Stimulated activated effector memory CD8-positive, alpha-beta T cell treated with anti-CD3 and anti-CD28 coated beads, Interleukin-12 subunit alpha, Interleukin-12 subunit beta, amount 100 ng/mL, for 72 hours (primary cell): Measurements from ENCODE around the gene MRTFA.
"Not testable (repeated sequence)": the region's sequence is repeated elsewhere in the genome, so short reads cannot be mapped to it uniquely, and the experiment has no call there.

Experiments used
- ATAC-seq: fragments of 150-1000 bp; cut with Tn5 transposase; 2 replicates; pipeline ENCODE4 v1.10.0; 2021
- DNase-seq, 2 donors: peaks; one replicate each; pipeline ENCODE4 v3.0.0; 2021 to 2022; ENCODE audit warnings: low spot score in 2 of 2
- H3K27ac Mint-ChIP-seq: one replicate; pipeline ENCODE4 v1.8.0; 2022; ENCODE audit warnings: mild to moderate bottlenecking, mixed read lengths
- H3K36me3 Mint-ChIP-seq: one replicate; pipeline ENCODE4 v1.8.0; 2022; ENCODE audit warnings: mild to moderate bottlenecking, mixed read lengths
- H3K4me1 Mint-ChIP-seq: one replicate; pipeline ENCODE4 v1.8.0; 2022; ENCODE audit warnings: mixed read lengths
- H3K4me3 Mint-ChIP-seq: one replicate; pipeline ENCODE4 v1.8.0; 2022; ENCODE audit warnings: mild to moderate bottlenecking, mixed read lengths
- H3K9me3 Mint-ChIP-seq: one replicate; pipeline ENCODE4 v1.8.0; 2022; ENCODE audit warnings: mixed read lengths

The MRTFA gene

DNA sequence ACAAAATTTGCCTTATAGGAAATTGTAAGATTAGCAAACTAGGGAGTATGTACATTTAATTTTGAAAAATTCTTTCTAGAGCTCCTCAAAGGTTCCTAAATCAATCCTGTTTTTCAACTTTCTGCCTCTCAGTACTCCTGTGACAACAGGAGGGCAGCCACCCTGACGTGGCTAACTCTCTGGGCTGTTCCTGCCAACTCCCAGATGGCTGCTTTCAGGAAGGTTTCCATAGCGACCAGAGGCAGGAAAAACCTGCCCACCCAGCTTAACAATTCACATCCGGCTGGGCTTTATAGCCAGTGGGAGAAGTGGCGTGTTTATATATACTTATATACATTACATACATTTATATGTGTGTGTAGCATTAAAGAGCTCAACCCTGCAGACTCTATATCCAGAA lies 239.6 kb downstream of the MRTFA start:
- Mint-ChIP-seq H3K27ac (no peak overlapping the region), H3K36me3 (peaks cover 25% of the 10 kb centered on the region), H3K4me1 (peaks cover 58% of the 10 kb centered on the region), H3K4me3 (no peak overlapping the region), H3K9me3 (no peaks in the 10 kb centered on the region)
- no peak for DNase-seq
- no peak for ATAC-seq

DNA sequence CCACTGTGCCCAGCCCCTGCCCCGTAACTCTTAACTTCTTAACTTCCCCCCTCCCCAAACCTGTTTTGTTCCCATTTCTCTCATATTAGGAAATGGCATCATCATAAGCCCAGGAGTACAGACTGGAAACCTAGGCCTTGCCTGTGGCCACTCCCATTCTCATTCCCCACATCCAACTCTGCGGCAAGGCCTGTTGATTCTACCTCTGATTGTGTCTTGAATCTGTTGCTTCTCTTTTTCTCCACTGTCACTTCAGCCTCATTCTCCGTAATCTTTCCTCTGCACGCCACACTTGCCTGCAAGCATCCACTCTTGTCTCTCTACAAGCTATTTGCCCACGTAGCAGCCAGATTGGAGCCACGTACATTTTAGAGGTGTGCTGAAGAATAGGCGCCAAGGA lies 240.9 kb downstream of the MRTFA start:
- no peak overlapping the region for H3K27ac Mint-ChIP-seq
- H3K9me3 Mint-ChIP-seq: no peaks in the 10 kb centered on the region
- H3K4me3 Mint-ChIP-seq: no peak overlapping the region
- no peak for DNase-seq
- H3K4me1 Mint-ChIP-seq: peaks cover 50% of the 10 kb centered on the region
- peaks cover 16% of the 10 kb centered on the region for H3K36me3 Mint-ChIP-seq
- ATAC-seq: no peak

GRCh38 chr22:40394607-40395006 lies 241.9 kb downstream of the MRTFA start:
- ATAC-seq: no peak

GRCh38 chr22:40392618-40393017 lies 243.9 kb downstream of the MRTFA start:
- DNase-seq: no peak
- no peak for ATAC-seq
- Mint-ChIP-seq H3K9me3 (no peaks in the 10 kb centered on the region), H3K27ac (no peak overlapping the region), H3K4me3 (no peak overlapping the region), H3K36me3 (peaks cover 6% of the 10 kb centered on the region), H3K4me1 (peaks cover 38% of the 10 kb centered on the region)

More at GRCh38 chr22:40394607-40395006, 241.9 kb downstream of the MRTFA start:
- no peaks in the 10 kb centered on the region for H3K9me3 Mint-ChIP-seq
- H3K36me3 Mint-ChIP-seq: peaks cover 6% of the 10 kb centered on the region
- H3K27ac Mint-ChIP-seq: no peak overlapping the region
- H3K4me3 Mint-ChIP-seq: no peak overlapping the region
- H3K4me1 Mint-ChIP-seq: peaks cover 43% of the 10 kb centered on the region
- no peak for DNase-seq

DNA sequence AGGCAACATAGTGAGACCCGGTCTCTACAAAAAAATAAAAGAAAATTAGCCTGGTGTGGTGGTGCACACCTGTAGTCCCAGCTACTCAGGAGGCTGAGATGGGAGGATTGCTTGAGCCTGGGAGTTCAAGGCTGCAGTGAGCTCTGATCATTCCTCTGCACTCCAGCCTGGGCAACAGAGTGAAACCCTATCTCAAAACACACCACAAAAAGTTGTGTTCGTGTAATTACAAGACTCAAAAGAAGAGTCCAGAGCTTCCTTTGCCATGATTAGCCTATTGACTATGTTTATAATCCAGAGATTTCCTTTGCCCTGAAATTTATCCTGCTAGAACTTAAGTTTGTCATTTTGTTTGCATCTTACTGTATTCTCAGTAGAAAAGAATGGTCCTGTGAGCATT lies 245.1 kb downstream of the MRTFA start:
- peaks cover 6% of the 10 kb centered on the region for H3K36me3 Mint-ChIP-seq
- no peak for DNase-seq
- no peak overlapping the region for H3K4me3 Mint-ChIP-seq
- no peaks in the 10 kb centered on the region for H3K9me3 Mint-ChIP-seq
- H3K27ac Mint-ChIP-seq: no peak overlapping the region
- ATAC-seq: no peak
- peaks cover 28% of the 10 kb centered on the region for H3K4me1 Mint-ChIP-seq

DNA sequence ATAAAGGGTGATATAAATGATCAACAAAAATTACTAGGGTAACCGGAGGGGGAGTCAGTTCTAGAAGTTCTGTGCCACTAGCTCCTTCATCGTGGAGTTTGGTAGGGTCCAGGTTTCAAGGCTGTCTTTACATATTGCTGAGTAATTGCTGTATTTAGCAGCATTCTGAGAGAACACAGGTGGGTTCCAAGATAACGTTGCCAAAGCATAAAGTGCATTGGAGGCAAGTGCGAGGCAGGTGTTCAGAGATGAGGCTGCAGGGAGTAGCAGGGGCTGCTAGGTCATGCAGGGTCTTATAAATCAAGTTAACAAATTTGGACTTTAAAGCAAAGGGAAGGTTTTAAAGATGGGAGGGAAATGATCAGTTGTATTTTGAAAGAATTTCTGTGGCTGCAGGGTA lies 248.3 kb downstream of the MRTFA start:
- no peak overlapping the region for H3K4me3 Mint-ChIP-seq
- no peaks in the 10 kb centered on the region for H3K36me3 Mint-ChIP-seq
- ATAC-seq (no peak), DNase-seq (no peak)
- H3K27ac Mint-ChIP-seq: peak overlapping the region; percentile 33
- peaks cover 44% of the 10 kb centered on the region for H3K4me1 Mint-ChIP-seq
- no peaks in the 10 kb centered on the region for H3K9me3 Mint-ChIP-seq

DNA sequence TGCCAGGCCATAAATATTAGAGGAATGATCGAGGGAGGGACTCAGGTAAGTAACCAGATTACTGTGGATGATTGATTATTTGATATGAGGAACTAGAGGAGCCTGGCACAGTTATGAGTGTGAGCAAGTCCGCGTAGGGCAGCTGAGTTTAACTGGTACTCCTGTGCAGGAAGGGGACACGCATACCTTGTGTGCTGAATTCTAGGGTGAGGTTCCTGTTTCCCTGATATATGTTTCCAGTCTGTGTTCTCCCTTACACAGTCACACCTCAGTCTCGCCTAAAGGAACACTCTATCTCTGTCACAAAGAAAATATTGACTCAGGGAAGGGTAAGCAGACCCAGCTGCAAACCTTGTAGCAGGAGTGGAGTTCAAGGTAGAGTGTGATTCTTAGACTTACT lies 248.8 kb downstream of the MRTFA start:
- Mint-ChIP-seq H3K9me3 (no peaks in the 10 kb centered on the region), H3K36me3 (no peaks in the 10 kb centered on the region), H3K4me3 (no peak overlapping the region), H3K4me1 (peaks cover 45% of the 10 kb centered on the region), H3K27ac (no peak overlapping the region)
- DNase-seq (no peak), ATAC-seq (no peak)

DNA sequence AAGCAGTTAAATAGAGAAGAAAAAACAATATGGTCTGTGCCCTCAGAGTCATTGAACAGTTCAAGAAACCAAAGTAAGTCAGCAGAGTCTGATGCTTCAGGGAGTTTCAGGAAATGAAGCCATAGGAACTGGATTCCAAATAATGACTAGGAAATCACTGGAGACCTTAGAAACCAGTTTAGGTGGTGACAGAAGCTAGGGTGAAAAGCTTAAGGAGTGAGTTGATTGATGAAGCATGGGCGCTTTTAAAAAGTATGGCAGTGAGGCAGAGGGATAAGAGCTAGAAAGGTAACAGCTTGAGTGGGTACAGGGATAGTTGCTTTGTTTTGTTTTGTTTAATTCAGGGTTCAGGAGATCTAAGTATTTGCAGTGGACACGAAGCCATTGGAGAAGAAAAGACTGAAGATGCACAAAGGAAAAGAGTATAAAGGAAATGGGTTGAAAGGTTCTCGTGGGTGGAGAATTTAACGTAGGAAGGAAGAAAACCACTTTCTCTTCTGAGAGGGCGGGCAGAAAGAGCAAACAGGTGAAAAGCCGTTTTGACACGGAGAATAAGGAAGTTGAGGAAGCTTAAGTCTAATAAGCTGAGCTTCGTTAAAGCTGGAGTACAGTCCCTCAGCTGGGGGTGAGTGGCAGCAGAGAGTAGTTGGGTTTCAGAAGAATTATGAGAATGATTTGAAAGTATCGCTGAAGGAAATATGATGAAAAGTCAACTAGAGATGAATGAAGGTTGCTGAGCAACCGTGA lies 251.3 kb downstream of the MRTFA start:
- peak overlapping the region; percentile 63 for H3K4me3 Mint-ChIP-seq
- DNase-seq (no peak), ATAC-seq (peak; percentile 62)
- H3K36me3 Mint-ChIP-seq: no peaks in the 10 kb centered on the region
- peaks cover 42% of the 10 kb centered on the region for H3K4me1 Mint-ChIP-seq
- H3K27ac Mint-ChIP-seq: peak overlapping the region; percentile 54
- H3K9me3 Mint-ChIP-seq: no peaks in the 10 kb centered on the region

GRCh38 chr22:40383905-40384304 lies 252.6 kb downstream of the MRTFA start:
- Mint-ChIP-seq H3K4me3 (no peak overlapping the region), H3K27ac (no peak overlapping the region), H3K9me3 (no peaks in the 10 kb centered on the region)

DNA sequence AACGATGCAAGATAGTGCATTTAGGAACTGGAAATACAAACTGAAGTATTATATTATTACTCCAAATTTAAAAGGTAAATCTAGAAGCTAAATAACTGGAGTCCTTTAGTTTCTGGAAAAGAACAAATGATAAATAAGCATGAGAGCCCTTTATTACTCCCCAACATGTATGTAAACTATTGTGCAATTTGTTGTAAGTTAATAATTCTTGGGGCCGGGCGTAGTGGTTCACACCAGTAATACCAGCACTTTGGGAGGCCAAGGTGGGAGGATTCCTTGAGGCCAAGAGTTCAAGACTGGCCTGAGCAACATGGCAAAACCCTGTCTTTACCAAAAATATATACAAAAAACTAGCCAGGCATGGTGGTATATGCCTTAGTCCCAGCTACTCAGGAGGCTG lies 255.1 kb downstream of the MRTFA start:
- no peak overlapping the region for H3K4me3 Mint-ChIP-seq
- no peaks in the 10 kb centered on the region for H3K9me3 Mint-ChIP-seq
- H3K36me3 Mint-ChIP-seq: no peaks in the 10 kb centered on the region
- ATAC-seq (no peak), DNase-seq (no peak)
- H3K27ac Mint-ChIP-seq: no peak overlapping the region
- peaks cover 35% of the 10 kb centered on the region for H3K4me1 Mint-ChIP-seq

More at GRCh38 chr22:40383905-40384304, 252.6 kb downstream of the MRTFA start:
- DNase-seq (no peak), ATAC-seq (no peak)
- H3K36me3 Mint-ChIP-seq: no peaks in the 10 kb centered on the region
- peaks cover 42% of the 10 kb centered on the region for H3K4me1 Mint-ChIP-seq

GRCh38 chr22:40378448-40378847 lies 258.1 kb downstream of the MRTFA start:
- H3K9me3 Mint-ChIP-seq, DNase-seq, ATAC-seq, H3K27ac Mint-ChIP-seq, H3K4me3 Mint-ChIP-seq: not testable (repeated sequence)
- H3K4me1 Mint-ChIP-seq: peaks cover 15% of the 10 kb centered on the region
- H3K36me3 Mint-ChIP-seq: peaks cover 14% of the 10 kb centered on the region

- Mint-ChIP-seq H3K4me3 (no peak overlapping the region), H3K9me3 (no peaks in the 10 kb centered on the region), H3K4me1 (peaks cover 12% of the 10 kb centered on the region), H3K36me3 (peaks cover 20% of the 10 kb centered on the region), H3K27ac (no peak overlapping the region)
- ATAC-seq (no peak), DNase-seq (no peak)
These were observed 258.6 kb downstream of the MRTFA start for GRCh38 chr22:40377931-40378330.

- DNase-seq (no peak), ATAC-seq (no peak)
- H3K9me3 Mint-ChIP-seq: no peaks in the 10 kb centered on the region
- H3K36me3 Mint-ChIP-seq: peaks cover 30% of the 10 kb centered on the region
- peaks cover 10% of the 10 kb centered on the region for H3K4me1 Mint-ChIP-seq
- no peak overlapping the region for H3K27ac Mint-ChIP-seq
- H3K4me3 Mint-ChIP-seq: no peak overlapping the region
These were observed 260.4 kb downstream of the MRTFA start for GRCh38 chr22:40376149-40376548.

DNA sequence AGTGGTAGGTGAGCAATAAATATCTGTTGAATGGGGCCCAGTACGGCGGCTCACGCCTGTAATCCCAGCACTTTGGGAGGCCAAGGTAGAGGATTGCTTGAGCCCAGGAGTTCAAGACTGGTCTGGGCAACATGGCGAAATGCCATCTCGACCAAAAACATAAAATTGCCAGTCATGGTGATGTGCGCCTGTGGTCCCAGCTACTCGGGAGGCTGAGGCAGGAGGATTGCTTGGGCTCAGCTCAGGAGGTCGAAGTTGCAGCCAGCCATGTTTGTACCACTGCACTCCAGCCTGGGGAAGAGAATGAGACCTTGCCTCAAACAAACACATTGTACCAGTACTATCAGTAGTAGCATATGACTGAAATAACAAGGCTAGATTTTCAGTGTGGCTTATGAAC lies 262.0 kb downstream of the MRTFA start:
- Mint-ChIP-seq H3K9me3 (no peaks in the 10 kb centered on the region), H3K27ac (no peak overlapping the region), H3K36me3 (peaks cover 35% of the 10 kb centered on the region), H3K4me3 (no peak overlapping the region), H3K4me1 (peaks cover 12% of the 10 kb centered on the region)
- DNase-seq: no peak
- ATAC-seq: no peak

DNA sequence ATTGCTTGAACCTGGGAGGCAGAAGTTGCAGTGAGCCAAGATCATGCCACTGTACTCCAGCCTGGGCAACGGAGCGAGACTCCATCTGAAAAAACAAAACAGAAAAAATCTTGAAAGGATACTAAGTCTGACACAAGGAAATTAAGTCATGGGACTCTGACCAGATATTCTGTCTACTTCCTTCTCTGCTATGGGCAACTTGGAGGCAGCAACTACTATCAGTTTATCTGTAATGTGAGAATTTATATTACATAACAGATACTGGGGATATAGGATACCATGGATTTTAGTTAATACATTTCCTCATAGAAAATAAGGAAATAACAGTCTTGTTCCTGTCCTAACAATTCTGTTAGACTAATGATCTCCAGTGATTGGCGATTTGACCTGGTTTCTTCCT lies 267.7 kb downstream of the MRTFA start:
- Mint-ChIP-seq H3K4me3 (no peak overlapping the region), H3K4me1 (peaks cover 6% of the 10 kb centered on the region), H3K36me3 (peaks cover 76% of the 10 kb centered on the region), H3K27ac (no peak overlapping the region), H3K9me3 (no peaks in the 10 kb centered on the region)
- no peak for ATAC-seq
- DNase-seq: no peak

DNA sequence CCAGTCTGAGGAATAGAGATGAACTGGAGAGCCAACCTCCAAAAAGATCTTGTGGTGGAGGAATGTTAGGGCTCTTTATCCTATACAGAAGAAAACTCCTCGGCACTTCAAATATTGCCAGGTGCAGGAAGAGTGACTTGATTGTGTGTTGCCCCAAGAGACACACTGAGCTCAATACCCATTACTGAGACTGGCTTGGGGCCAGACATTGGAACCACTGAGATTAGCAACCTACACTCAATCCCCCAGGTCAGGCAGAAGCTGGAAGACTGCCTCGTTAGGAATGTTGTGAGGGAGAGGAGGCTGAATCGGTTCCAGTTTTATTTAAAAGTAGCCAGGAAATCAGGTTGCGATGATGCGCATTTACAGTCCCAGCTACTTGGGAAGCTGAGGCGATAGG lies 268.5 kb downstream of the MRTFA start:
- ATAC-seq (no peak), DNase-seq (no peak)
- H3K9me3 Mint-ChIP-seq: no peaks in the 10 kb centered on the region
- H3K4me3 Mint-ChIP-seq: no peak overlapping the region
- no peak overlapping the region for H3K27ac Mint-ChIP-seq
- peaks cover 79% of the 10 kb centered on the region for H3K36me3 Mint-ChIP-seq
- peaks cover 6% of the 10 kb centered on the region for H3K4me1 Mint-ChIP-seq
